ENCODE results near the gene PAPOLA.

GRCh38 chr14:96584199-96584906, 82.2 kb downstream of the PAPOLA start:
- TF ChIP-seq GATA3 (IDR thresholded peaks at IDR 0.05; ENCODE audit: low read depth, low read length) (no peak), GATA2 (IDR thresholded peaks at IDR 0.05; ENCODE audit: low read depth, low read length) (no peak)
